Pancreas (tissue), 10 donors: ENCODE measurements around the gene SVOPL. TPM values are rescaled to one million over a fixed set of nuclear protein-coding genes. Genes with fewer than 3 reads are reported as not detected.

Experiments
- ATAC-seq, 4 donors: fragments of 200-7000 bp; cut with Tn5 transposase; one replicate each; pipeline versions ENCODE4 v1.8.0 to v1.9.1; 2020; ENCODE audit warnings: mild to moderate bottlenecking in 4 of 4, moderate library complexity in 4 of 4
- DNase-seq, 6 donors: peaks; one replicate each; pipeline ENCODE4 v3.0.0-alpha.2; 2020
- FAIRE-seq: peaks from 2 replicates; lab custom pipeline; 2012; peaks lifted over from hg19 to GRCh38; lab: Jason Lieb, UNC
- H3K27ac ChIP-seq, 4 donors: fragments of 200-600 bp; sonication (generic); 1 replicate in 3 of 4; 2 replicates in 1 of 4; pipeline versions ENCODE4 v1.5.0 to v1.8.0; 2020
- H3K27me3 ChIP-seq, 4 donors: fragments of 200-600 bp; one replicate each; pipeline ENCODE4 v1.8.0; 2021
- H3K36me3 ChIP-seq, 3 donors: fragments of 200-600 bp; sonication (generic) in 1 of 3; one replicate each; pipeline versions ENCODE4 v1.5.0 to v1.8.0; 2020 to 2021
- H3K4me1 ChIP-seq, 3 donors: fragments of 200-600 bp; one replicate each; pipeline ENCODE4 v1.8.0; 2021
- H3K4me3 ChIP-seq, 4 donors: fragments of 200-600 bp; sonication (generic) in 2 of 4; one replicate each; pipeline versions ENCODE4 v1.5.0 to v1.8.0; 2020 to 2021
- H3K9me3 ChIP-seq, 4 donors: fragments of 200-600 bp; one replicate each; pipeline ENCODE4 v1.8.0; 2021
- CTCF ChIP-seq, 4 donors: fragments of 200-600 bp; sonication (generic) in 3 of 4; IDR thresholded peaks; one replicate each; pipeline versions ENCODE4 v1.5.0 to v1.8.0; 2021; ENCODE audit warnings: antibody characterized with exemption in 4 of 4
- WGBS, 2 donors: extraction: QIAGEN DNeasy Blood & Tissue Kit; methylation state at CpG; one replicate each; pipeline ENCODE4 v1.1.7; 2013; 5-methylcytosine and 5-hydroxymethylcytosine counted together
- intact Hi-C, 3 donors: fragments of 100-400 bp; cut with DNase I; formaldehyde crosslinking; loops; one replicate each; pipeline versions ENCODE4 v1.11.1 to v1.14.2; 2022
- polyA plus RNA-seq, 2 donors: library from polyadenylated mRNA; stranded (reverse); fragments of 200-250 nt; gene quantifications; one replicate each; pipeline ENCODE4 v1.2.3, GENCODE V29; 2013
- total RNA-seq, 6 donors: library from RNA; stranded (reverse); fragmentation: NEBNext Ultra II Directional in 4 of 6; extraction: Animal tissue kit (Norgen Biotek cat#: 25700) in 4 of 6; gene quantifications; one replicate each; pipeline versions ENCODE4 v1.2.1 to v1.2.4, GENCODE V29; 2021 to 2023
- donor health status: healthy with polysubstance abuse.
- donor health status: DM: no; HTN: no; CAD: no; lungs with moderate emphysema.
- donor health status: DM: no; HTN: no; CAD: no.
- donor health status: control.
- donor health status: control.
- donor health status: Bipolar disorder and iron deficiency.
- donor health status: DM: yes; HTN: yes; CAD: no.
- donor health status: DM: no; HTN: no; CAD: no.
- donor health status: DM: no; HTN: no; CAD: no.
- donor health status: DM: yes; HTN: yes; CAD: no.

SVOPL gene
- total and polyA plus RNA-seq, 8 donors: 0.09 to 0.91 (median 0.18) TPM; not detected in 1

GRCh38 chr7:138726288-138726687 lies 25.1 kb upstream of the SVOPL start:
- TF ChIP-seq CTCF (IDR thresholded peaks at IDR 0.05): no peak
- H3K4me3 ChIP-seq: no peak overlapping the region
- FAIRE-seq: no peak
- intact Hi-C loops: no loop called here
- WGBS, 2 donors: 72 to 85% methylated on average over 9 of the region's 9 CpGs
- no peaks in the 10 kb centered on the region for H3K36me3 ChIP-seq
- no peak for ATAC-seq
- H3K4me1 ChIP-seq: no peaks in the 10 kb centered on the region
- H3K27me3 ChIP-seq: no peaks in the 10 kb centered on the region
- no peak for DNase-seq
- H3K9me3 ChIP-seq: no peaks in the 10 kb centered on the region
- H3K27ac ChIP-seq: no peak overlapping the region

GRCh38 chr7:138720286-138720685 lies 19.1 kb upstream of the SVOPL start:
- 87 to 88% methylated on average over 4 of the region's 4 CpGs for WGBS, 2 donors
- Histone ChIP-seq H3K27ac (no peak overlapping the region), H3K4me3 (no peak overlapping the region), H3K4me1 (no peaks in the 10 kb centered on the region), H3K36me3 (no peaks in the 10 kb centered on the region), H3K9me3 (no peaks in the 10 kb centered on the region), H3K27me3 (no peaks in the 10 kb centered on the region)
- no peak for DNase-seq
- no peak for ATAC-seq
- intact Hi-C loops: no loop called here
- TF ChIP-seq CTCF (IDR thresholded peaks at IDR 0.05): no peak
- no peak for FAIRE-seq

GRCh38 chr7:138716889-138717288 lies 15.7 kb upstream of the SVOPL start:
- Histone ChIP-seq H3K27ac (no peak overlapping the region), H3K36me3 (no peaks in the 10 kb centered on the region), H3K4me3 (no peak overlapping the region), H3K27me3 (no peaks in the 10 kb centered on the region), H3K4me1 (no peaks in the 10 kb centered on the region), H3K9me3 (no peaks in the 10 kb centered on the region)
- no peak for DNase-seq
- no peak for TF ChIP-seq CTCF (IDR thresholded peaks at IDR 0.05)
- no peak for ATAC-seq
- intact Hi-C loops: no loop called here
- FAIRE-seq: no peak
- 93 to 97% methylated on average over 7 of the region's 7 CpGs for WGBS, 2 donors

- Histone ChIP-seq H3K9me3 (no peaks in the 10 kb centered on the region), H3K27me3 (no peaks in the 10 kb centered on the region), H3K27ac (no peak overlapping the region), H3K4me3 (no peak overlapping the region), H3K4me1 (no peaks in the 10 kb centered on the region), H3K36me3 (no peaks in the 10 kb centered on the region)
- DNase-seq: no peak
- FAIRE-seq: no peak
- WGBS, 2 donors: 92 to 93% methylated on average over 7 of the region's 7 CpGs
- intact Hi-C loops: no loop called here
- no peak for ATAC-seq
- TF ChIP-seq CTCF (IDR thresholded peaks at IDR 0.05): no peak
Measured at GRCh38 chr7:138713191-138713590, 12.0 kb upstream of the SVOPL start.

GRCh38 chr7:138712652-138713051 lies 11.5 kb upstream of the SVOPL start:
- WGBS, 2 donors: 94 to 97% methylated on average over 9 of the region's 9 CpGs

More at GRCh38 chr7:138712652-138713051, 11.5 kb upstream of the SVOPL start:
- FAIRE-seq (no peak), ATAC-seq (no peak), DNase-seq (no peak)
- intact Hi-C loops: no loop called here
- H3K27ac ChIP-seq: no peak overlapping the region
- H3K4me3 ChIP-seq: no peak overlapping the region
- no peaks in the 10 kb centered on the region for H3K4me1 ChIP-seq
- H3K27me3 ChIP-seq: no peaks in the 10 kb centered on the region
- no peaks in the 10 kb centered on the region for H3K9me3 ChIP-seq
- TF ChIP-seq CTCF (IDR thresholded peaks at IDR 0.05): no peak
- H3K36me3 ChIP-seq: no peaks in the 10 kb centered on the region
